ENCODE measurements around the gene CDCA8. TPM values are rescaled to one million over a fixed set of nuclear protein-coding genes. Genes with fewer than 3 reads are reported as not detected.

Gene CDCA8
- 1 to 10 TPM; 1.0 to 1.4 TPM for total RNA-seq
- 1 to 10 TPM in 1 of 3 donors, under 1 TPM in 2; 0.40 to 2.0 (median 0.54) TPM for polyA plus RNA-seq
- 0.78 to 4.1 (median 1.7) reads per million in 6 experiments for total RNA-seq

- Mint-ChIP-seq H3K36me3 (peaks cover 0 to 11% (median 0%) of the 10 kb centered on the region in 3 donors), H3K27ac (peak within 1 kb of the TSS; percentile 84 to 98 (median 94)), H3K9me3 (no peaks in the 10 kb centered on the region), H3K4me1 (peaks cover 23 to 47% (median 44%) of the 10 kb centered on the region in 4 donors), H3K4me3 (peak within 1 kb of the TSS; percentile 89 to 98 (median 96)), H3K27me3 (no peaks in the 10 kb centered on the region)
- ATAC-seq (peak; percentile 88), DNase-seq (peak; percentile 94 to 99 (median 98))
- POLR2A ChIA-PET, result interaction anchor here (1.0 to 3.7 kb wide), 8 partner anchors 12 to 1228 kb away, joined by 3 to 41 read pairs (median 4); partner anchors contain the start of genes C1orf122, GNL2, MEAF6 and MRPS15
Observed at GRCh38 chr1:37692078-37692833, at the start of gene CDCA8. CDCA8 (plus strand) TSS chr1:37692516; CDS start chr1:37692691, 175 bp downstream.

- H3K4me1 Mint-ChIP-seq, result peaks cover 0 to 1% (median 0%) of the 10 kb centered on the region in 4 donors
- H3K36me3 Mint-ChIP-seq, result no peaks in the 10 kb centered on the region
- POLR2A ChIA-PET, result no interaction called here
- no peak overlapping the region for H3K4me3 Mint-ChIP-seq
- peaks cover 0 to 10% (median 0%) of the 10 kb centered on the region in 9 donors for H3K9me3 Mint-ChIP-seq
- ATAC-seq (no peak), DNase-seq (no peak)
- H3K27ac Mint-ChIP-seq, result peak overlapping the region in 1 of 10 donors; percentile 67
- peaks cover 8 to 29% (median 14%) of the 10 kb centered on the region in 5 donors for H3K27me3 Mint-ChIP-seq
Observed at GRCh38 chr1:37647281-37647680, 45.0 kb upstream of the CDCA8 start.

- no peaks in the 10 kb centered on the region for H3K9me3 Mint-ChIP-seq
- POLR2A ChIA-PET, result no interaction called here
- peaks cover 4 to 18% (median 10%) of the 10 kb centered on the region in 5 donors for H3K27me3 Mint-ChIP-seq
- peaks cover 0 to 1% (median 0%) of the 10 kb centered on the region in 4 donors for H3K4me1 Mint-ChIP-seq
- no peak for ATAC-seq
- H3K36me3 Mint-ChIP-seq, result no peaks in the 10 kb centered on the region
- no peak overlapping the region for H3K4me3 Mint-ChIP-seq
- H3K27ac Mint-ChIP-seq, result no peak overlapping the region
- DNase-seq, result no peak
Observed at GRCh38 chr1:37650173-37650572, 42.1 kb upstream of the CDCA8 start.

GRCh38 chr1:37650721-37651120 lies 41.6 kb upstream of the CDCA8 start:
- no peak for ATAC-seq
- Mint-ChIP-seq H3K27ac (no peak overlapping the region), H3K4me3 (no peak overlapping the region), H3K36me3 (no peaks in the 10 kb centered on the region), H3K4me1 (peaks cover 0 to 1% (median 0%) of the 10 kb centered on the region in 4 donors), H3K9me3 (no peaks in the 10 kb centered on the region), H3K27me3 (peaks cover 3 to 16% (median 9%) of the 10 kb centered on the region in 5 donors)
- DNase-seq, result no peak
- POLR2A ChIA-PET, result no interaction called here

- DNase-seq, result no peak
- Mint-ChIP-seq H3K27ac (peak overlapping the region in 1 of 10 donors; percentile 29), H3K36me3 (no peaks in the 10 kb centered on the region), H3K9me3 (no peaks in the 10 kb centered on the region), H3K4me1 (peaks cover 0 to 1% (median 0%) of the 10 kb centered on the region in 4 donors), H3K27me3 (peaks cover 2 to 13% (median 6%) of the 10 kb centered on the region in 5 donors), H3K4me3 (no peak overlapping the region)
- ATAC-seq, result no peak
- POLR2A ChIA-PET, result no interaction called here
Observed at GRCh38 chr1:37651803-37652202, 40.5 kb upstream of the CDCA8 start.

GRCh38 chr1:37652976-37653375 lies 39.3 kb upstream of the CDCA8 start:
- H3K4me3 Mint-ChIP-seq, result no peak overlapping the region
- peaks cover 0 to 1% (median 0%) of the 10 kb centered on the region in 4 donors for H3K4me1 Mint-ChIP-seq
- POLR2A ChIA-PET, result no interaction called here
- DNase-seq (no peak), ATAC-seq (no peak)
- peaks cover 2 to 10% (median 4%) of the 10 kb centered on the region in 5 donors for H3K27me3 Mint-ChIP-seq
- no peak overlapping the region for H3K27ac Mint-ChIP-seq
- no peaks in the 10 kb centered on the region for H3K9me3 Mint-ChIP-seq
- H3K36me3 Mint-ChIP-seq, result no peaks in the 10 kb centered on the region

- Mint-ChIP-seq H3K27ac (no peak overlapping the region), H3K4me1 (no peaks in the 10 kb centered on the region), H3K9me3 (no peaks in the 10 kb centered on the region), H3K4me3 (no peak overlapping the region), H3K27me3 (peaks cover 0 to 10% (median 7%) of the 10 kb centered on the region in 5 donors), H3K36me3 (no peaks in the 10 kb centered on the region)
- no peak for DNase-seq
- no peak for ATAC-seq
- POLR2A ChIA-PET, result no interaction called here
Observed at GRCh38 chr1:37653906-37654305, 38.4 kb upstream of the CDCA8 start.

GRCh38 chr1:37655274-37655673 lies 37.0 kb upstream of the CDCA8 start:
- Mint-ChIP-seq H3K27ac (no peak overlapping the region), H3K4me1 (no peaks in the 10 kb centered on the region), H3K36me3 (no peaks in the 10 kb centered on the region), H3K4me3 (no peak overlapping the region), H3K9me3 (no peaks in the 10 kb centered on the region), H3K27me3 (peaks cover 0 to 9% (median 5%) of the 10 kb centered on the region in 5 donors)
- no peak for ATAC-seq
- DNase-seq, result no peak
- POLR2A ChIA-PET, result no interaction called here

- POLR2A ChIA-PET, result no interaction called here
- H3K4me1 Mint-ChIP-seq, result no peaks in the 10 kb centered on the region
- no peaks in the 10 kb centered on the region for H3K9me3 Mint-ChIP-seq
- no peak for ATAC-seq
- no peak overlapping the region for H3K4me3 Mint-ChIP-seq
- H3K27ac Mint-ChIP-seq, result no peak overlapping the region
- H3K27me3 Mint-ChIP-seq, result peaks cover 0 to 9% (median 5%) of the 10 kb centered on the region in 5 donors
- no peak for DNase-seq
- H3K36me3 Mint-ChIP-seq, result no peaks in the 10 kb centered on the region
Observed at GRCh38 chr1:37656026-37656425, 36.3 kb upstream of the CDCA8 start.

- no peak overlapping the region for H3K4me3 Mint-ChIP-seq
- H3K27ac Mint-ChIP-seq, result no peak overlapping the region
- H3K36me3 Mint-ChIP-seq, result no peaks in the 10 kb centered on the region
- H3K4me1 Mint-ChIP-seq, result no peaks in the 10 kb centered on the region
- H3K9me3 Mint-ChIP-seq, result no peaks in the 10 kb centered on the region
- no peak for ATAC-seq
- peaks cover 0 to 9% (median 5%) of the 10 kb centered on the region in 5 donors for H3K27me3 Mint-ChIP-seq
- no peak for DNase-seq
- POLR2A ChIA-PET, result no interaction called here
Observed at GRCh38 chr1:37656881-37657280, 35.4 kb upstream of the CDCA8 start.

GRCh38 chr1:37657620-37658412 lies 34.5 kb upstream of the CDCA8 start:
- no peak for ATAC-seq
- H3K27ac Mint-ChIP-seq, result no peak overlapping the region
- no peaks in the 10 kb centered on the region for H3K36me3 Mint-ChIP-seq
- POLR2A ChIA-PET, result no interaction called here
- H3K27me3 Mint-ChIP-seq, result peaks cover 0 to 9% (median 5%) of the 10 kb centered on the region in 5 donors
- H3K4me1 Mint-ChIP-seq, result no peaks in the 10 kb centered on the region
- H3K9me3 Mint-ChIP-seq, result no peaks in the 10 kb centered on the region
- no peak overlapping the region for H3K4me3 Mint-ChIP-seq
- DNase-seq, result no peak

GRCh38 chr1:37658486-37658885 lies 33.8 kb upstream of the CDCA8 start:
- Mint-ChIP-seq H3K4me1 (no peaks in the 10 kb centered on the region), H3K36me3 (no peaks in the 10 kb centered on the region), H3K27me3 (peaks cover 0 to 9% (median 5%) of the 10 kb centered on the region in 5 donors), H3K4me3 (no peak overlapping the region), H3K9me3 (no peaks in the 10 kb centered on the region), H3K27ac (peak overlapping the region in 1 of 10 donors; percentile 65)
- ATAC-seq (no peak), DNase-seq (no peak)
- POLR2A ChIA-PET, result no interaction called here

GRCh38 chr1:37660664-37661063 lies 31.7 kb upstream of the CDCA8 start:
- H3K4me1 Mint-ChIP-seq, result no peaks in the 10 kb centered on the region
- no peaks in the 10 kb centered on the region for H3K36me3 Mint-ChIP-seq
- no peaks in the 10 kb centered on the region for H3K9me3 Mint-ChIP-seq
- peaks cover 0 to 9% (median 5%) of the 10 kb centered on the region in 5 donors for H3K27me3 Mint-ChIP-seq
- POLR2A ChIA-PET, result no interaction called here
- H3K4me3 Mint-ChIP-seq, result no peak overlapping the region
- ATAC-seq (no peak), DNase-seq (no peak)
- H3K27ac Mint-ChIP-seq, result no peak overlapping the region
